HG03064 (cell line): Measurements from ENCODE around the gene PALLD.
"Not testable (repeated sequence)": the region's sequence is repeated elsewhere in the genome, so short reads cannot be mapped to it uniquely, and the experiment has no call there.

Experiments used
- ATAC-seq: cut with Tn5 transposase; IDR thresholded peaks from one replicate; pipeline ENCODE4 v1.9.1; 2021; ENCODE audit warnings: low read depth; ENCODE audit not compliant: unreplicated experiment

PALLD gene

GRCh38 chr4:168719725-168720124 is 222.9 kb downstream of the PALLD start:
- no peak for ATAC-seq

GRCh38 chr4:168720396-168720900 is 223.6 kb downstream of the PALLD start:
- no peak for ATAC-seq

GRCh38 chr4:168722391-168722790 is 225.5 kb downstream of the PALLD start:
- no peak for ATAC-seq

GRCh38 chr4:168723020-168723419 is 226.2 kb downstream of the PALLD start:
- no peak for ATAC-seq

- ATAC-seq = no peak
These were observed 226.7 kb downstream of the PALLD start for GRCh38 chr4:168723569-168723968.

GRCh38 chr4:168724243-168724642 is 227.4 kb downstream of the PALLD start:
- ATAC-seq = no peak

GRCh38 chr4:168724686-168725411 is 228.0 kb downstream of the PALLD start:
- ATAC-seq = no peak

GRCh38 chr4:168725930-168726329 is 229.1 kb downstream of the PALLD start:
- ATAC-seq = no peak

GRCh38 chr4:168727181-168727580 is 230.3 kb downstream of the PALLD start:
- ATAC-seq = not testable (repeated sequence)

- ATAC-seq = no peak
These were observed 234.3 kb downstream of the PALLD start for GRCh38 chr4:168731006-168731636.

- ATAC-seq = no peak
These were observed 235.0 kb downstream of the PALLD start for GRCh38 chr4:168731706-168732414.

GRCh38 chr4:168732714-168733113 is 235.9 kb downstream of the PALLD start:
- no peak for ATAC-seq

GRCh38 chr4:168734703-168735678 is 238.1 kb downstream of the PALLD start:
- ATAC-seq = no peak

- no peak for ATAC-seq
These were observed 238.9 kb downstream of the PALLD start for GRCh38 chr4:168735735-168736134.

- ATAC-seq = no peak
These were observed 240.3 kb downstream of the PALLD start for GRCh38 chr4:168736860-168737805.

- ATAC-seq = no peak
These were observed 240.9 kb downstream of the PALLD start for GRCh38 chr4:168737806-168738172.

- no peak for ATAC-seq
These were observed 243.0 kb downstream of the PALLD start for GRCh38 chr4:168739886-168740285.

- no peak for ATAC-seq
These were observed 243.8 kb downstream of the PALLD start for GRCh38 chr4:168740691-168741090.
